ENCODE data around the gene ANKRD11. TPM values are rescaled to one million over a fixed set of nuclear protein-coding genes. Genes with fewer than 3 reads are reported as not detected.

Gene ANKRD11
- polyA plus RNA-seq, 3 donors: 3.2 to 62.4 (median 5.4) TPM

DNA sequence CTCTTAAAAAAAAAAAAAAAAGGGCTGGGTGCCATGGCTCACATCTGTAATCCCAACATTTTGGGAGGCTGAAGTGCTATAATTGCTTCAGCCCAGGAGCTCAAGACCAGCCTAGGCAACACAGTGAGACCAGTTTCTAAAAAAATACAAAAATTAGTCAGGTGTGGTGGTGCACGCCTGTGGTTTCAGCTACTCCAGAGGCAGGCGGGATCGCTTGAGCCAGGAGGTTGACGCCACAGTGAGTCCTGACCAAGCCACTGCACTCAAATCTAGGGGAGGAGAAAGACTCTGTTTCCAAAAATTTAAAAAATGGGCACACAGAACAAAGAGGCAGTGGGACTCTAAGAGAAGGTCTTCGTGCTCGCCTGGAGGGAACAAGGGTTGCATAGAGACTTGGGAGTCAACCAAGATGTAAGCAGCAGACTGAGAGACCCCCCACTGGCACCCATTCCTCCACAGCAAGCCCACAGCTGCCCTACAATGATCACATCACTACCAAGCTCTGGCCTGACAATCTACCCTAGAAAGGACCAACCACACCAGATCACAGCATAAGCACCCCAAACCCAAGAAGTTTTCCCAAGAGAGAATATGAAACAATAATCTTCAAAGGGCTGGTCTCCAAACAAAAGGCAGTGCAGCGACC lies 121.6 kb downstream of the ANKRD11 start:
- Histone ChIP-seq H3K4me2 (replicated peaks; ENCODE audit: extremely low read depth, low read length, poor library complexity, severe bottlenecking) (no peak overlapping the region), H3K36me3 (replicated peaks in 1 of 2; ENCODE audit: control insufficient read depth in 1 of 2, insufficient read depth in 2 of 2, low read length in 2 of 2) (peaks cover 6 to 33% of the 10 kb centered on the region in 2 donors), H3K79me2 (ENCODE audit: insufficient read depth, low read length) (peaks cover 100% of the 10 kb centered on the region), H2AFZ (ENCODE audit: insufficient read depth, low read depth, low read length, poor library complexity, severe bottlenecking) (no peak overlapping the region), H3K4me1 (ENCODE audit: control insufficient read depth in 1 of 2, insufficient read depth in 2 of 2, low read length in 2 of 2) (peaks cover 20 to 23% of the 10 kb centered on the region in 2 donors), H3K27ac (ENCODE audit: low read depth in 1 of 2, low read length in 2 of 2) (peak overlapping the region in 1 of 2 donors; percentile 50), H3K9me3 (replicated peaks in 1 of 2; ENCODE audit: control insufficient read depth in 1 of 2, insufficient read depth in 1 of 2, low read length in 2 of 2) (no peaks in the 10 kb centered on the region), H4K20me1 (ENCODE audit: insufficient read depth, low read length) (peaks cover 100% of the 10 kb centered on the region), H3K27me3 (ENCODE audit: control insufficient read depth in 2 of 2, insufficient read depth in 2 of 2, low read length in 2 of 2) (no peaks in the 10 kb centered on the region), H3K4me3 (replicated peaks in 1 of 3; ENCODE audit: low read depth in 2 of 3, low read length in 3 of 3) (no peak overlapping the region), H3K9ac (ENCODE audit: insufficient read depth, low read length, poor library complexity, severe bottlenecking) (no peak overlapping the region)
- 96% methylated on average over 4 of the region's 7 CpGs for WGBS (ENCODE audit: insufficient coverage)
- Mint-ChIP-seq H3K27me3 (ENCODE audit: low read depth in 3 of 3) (peaks cover 0 to 3% (median 0%) of the 10 kb centered on the region in 3 donors), H3K9me3 (no peaks in the 10 kb centered on the region), H3K4me1 (peaks cover 42% of the 10 kb centered on the region), H3K4me3 (no peak overlapping the region), H3K27ac (peak overlapping the region in 5 of 7 donors; percentile 18 to 80 (median 28)), H3K36me3 (peaks cover 20 to 46% of the 10 kb centered on the region in 2 donors)
- no peak for TF ChIP-seq CTCF (IDR thresholded peaks at IDR 0.05)
- intact Hi-C loops (cut with micrococcal nuclease): no loop called here
- DNase-seq: no peak

DNA sequence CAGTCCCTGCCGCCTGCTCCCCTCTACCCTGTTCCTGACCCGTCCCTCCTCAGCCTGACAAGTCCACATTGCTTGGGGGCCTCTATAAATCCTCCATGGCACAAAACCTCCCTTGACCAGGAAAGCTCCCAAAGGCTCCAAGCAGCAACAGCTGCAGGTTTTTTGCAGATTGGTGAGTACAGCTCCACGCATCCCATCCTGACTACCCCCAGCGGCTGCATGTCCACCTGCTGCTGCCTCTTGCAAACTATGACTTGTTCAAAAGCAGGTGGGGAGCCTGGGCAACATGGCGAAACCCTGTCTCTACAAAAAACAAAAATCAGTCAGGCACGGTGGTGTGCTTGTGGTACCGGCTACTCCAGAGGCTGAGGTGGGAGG lies 122.8 kb downstream of the ANKRD11 start:
- intact Hi-C loops (cut with micrococcal nuclease): no loop called here
- Histone ChIP-seq H3K4me3 (replicated peaks in 1 of 3; ENCODE audit: low read depth in 2 of 3, low read length in 3 of 3) (no peak overlapping the region), H3K27me3 (ENCODE audit: control insufficient read depth in 2 of 2, insufficient read depth in 2 of 2, low read length in 2 of 2) (no peaks in the 10 kb centered on the region), H3K9ac (ENCODE audit: insufficient read depth, low read length, poor library complexity, severe bottlenecking) (no peak overlapping the region), H3K36me3 (replicated peaks in 1 of 2; ENCODE audit: control insufficient read depth in 1 of 2, insufficient read depth in 2 of 2, low read length in 2 of 2) (peaks cover 6 to 29% of the 10 kb centered on the region in 2 donors), H3K27ac (ENCODE audit: low read depth in 1 of 2, low read length in 2 of 2) (peak overlapping the region in 1 of 2 donors; percentile 74), H3K4me1 (ENCODE audit: control insufficient read depth in 1 of 2, insufficient read depth in 2 of 2, low read length in 2 of 2) (peaks cover 27 to 35% of the 10 kb centered on the region in 2 donors), H4K20me1 (ENCODE audit: insufficient read depth, low read length) (peaks cover 100% of the 10 kb centered on the region), H2AFZ (ENCODE audit: insufficient read depth, low read depth, low read length, poor library complexity, severe bottlenecking) (no peak overlapping the region), H3K4me2 (replicated peaks; ENCODE audit: extremely low read depth, low read length, poor library complexity, severe bottlenecking) (no peak overlapping the region), H3K79me2 (ENCODE audit: insufficient read depth, low read length) (peaks cover 97% of the 10 kb centered on the region), H3K9me3 (replicated peaks in 1 of 2; ENCODE audit: control insufficient read depth in 1 of 2, insufficient read depth in 1 of 2, low read length in 2 of 2) (no peaks in the 10 kb centered on the region)
- peaks cover 51% of the 10 kb centered on the region for H3K4me1 Mint-ChIP-seq
- no peaks in the 10 kb centered on the region for H3K27me3 Mint-ChIP-seq (ENCODE audit: low read depth in 3 of 3)
- DNase-seq: no peak
- WGBS (ENCODE audit: insufficient coverage): 100% methylated on average over 2 of the region's 7 CpGs
- no peak overlapping the region for H3K4me3 Mint-ChIP-seq
- H3K27ac Mint-ChIP-seq: peak overlapping the region in 5 of 7 donors; percentile 6 to 94 (median 45)
- peaks cover 15 to 40% of the 10 kb centered on the region in 2 donors for H3K36me3 Mint-ChIP-seq
- H3K9me3 Mint-ChIP-seq: no peaks in the 10 kb centered on the region
- TF ChIP-seq CTCF (IDR thresholded peaks at IDR 0.05): no peak

Measured in CD14-positive monocyte (primary cell).